Large intestine (tissue), 3 donors: ENCODE data around the gene SELENOT. TPM values are rescaled to one million over a fixed set of nuclear protein-coding genes. Genes with fewer than 3 reads are reported as not detected.
A peak's percentile ranks its signal among the peaks of the same experiment; 100 is the strongest.
"Not testable (repeated sequence)": the region's sequence is repeated elsewhere in the genome, so short reads cannot be mapped to it uniquely, and the experiment has no call there.

Experiments used
- DNase-seq, 2 donors: peaks; one replicate each; pipeline versions ENCODE4 v3.0.0 to v3.0.0-alpha.2; 2013
- H3K27ac ChIP-seq: one replicate; pipeline ENCODE4 v1.5.1; 2013; ENCODE audit warnings: low read length
- H3K27me3 ChIP-seq: 2 replicates; pipeline ENCODE4 v1.6.1; 2013; ENCODE audit warnings: low read length; ENCODE audit not compliant: control insufficient read depth, insufficient read depth
- H3K36me3 ChIP-seq: 2 replicates; pipeline ENCODE4 v1.6.1; 2013; ENCODE audit warnings: low read length; ENCODE audit not compliant: control insufficient read depth, insufficient read depth
- H3K4me1 ChIP-seq: one replicate; pipeline ENCODE4 v1.6.1; 2013; ENCODE audit warnings: low read length; ENCODE audit not compliant: control insufficient read depth, insufficient read depth
- H3K4me3 ChIP-seq: one replicate; pipeline ENCODE4 v1.5.1; 2013; ENCODE audit warnings: low read length
- H3K9me3 ChIP-seq: one replicate; pipeline ENCODE4 v1.6.1; 2013; ENCODE audit warnings: mild to moderate bottlenecking, low read depth, low read length, moderate library complexity; ENCODE audit not compliant: control insufficient read depth
- WGBS: methylation state at CpG from one replicate; pipeline ENCODE4 v1.1.5; 2013; ENCODE audit warnings: low lambda C conversion rate; ENCODE audit not compliant: insufficient coverage; 5-methylcytosine and 5-hydroxymethylcytosine counted together
- polyA plus RNA-seq: library from polyadenylated mRNA; unstranded; fragments of 120-200 nt; gene quantifications from one replicate; pipeline ENCODE4 v1.2.1, GENCODE V29; 2013

Gene SELENOT
- polyA plus RNA-seq, 1 donor: 79.3 TPM

GRCh38 chr3:150583028-150583427 is 20.1 kb upstream of the SELENOT start:
- peaks cover 35% of the 10 kb centered on the region for H3K36me3 ChIP-seq
- WGBS: 86% methylated on average over 1 of the region's 1 CpG
- DNase-seq: no peak

GRCh38 chr3:150588027-150588830 is 14.9 kb upstream of the SELENOT start:
- no CpG with 5 or more reads among the region's 9 CpGs for WGBS
- Histone ChIP-seq H3K9me3 (no peaks in the 10 kb centered on the region), H3K4me3 (no peak overlapping the region), H3K27me3 (no peaks in the 10 kb centered on the region), H3K4me1 (no peaks in the 10 kb centered on the region), H3K36me3 (peaks cover 13% of the 10 kb centered on the region), H3K27ac (no peak overlapping the region)
- DNase-seq: no peak

More at GRCh38 chr3:150583028-150583427, 20.1 kb upstream of the SELENOT start:
- Histone ChIP-seq H3K27me3 (no peaks in the 10 kb centered on the region), H3K4me3 (no peak overlapping the region), H3K9me3 (no peaks in the 10 kb centered on the region), H3K27ac (no peak overlapping the region), H3K4me1 (no peaks in the 10 kb centered on the region)

GRCh38 chr3:150589759-150590158 is 13.4 kb upstream of the SELENOT start:
- WGBS: 100% methylated on average over 1 of the region's 6 CpGs
- Histone ChIP-seq H3K27me3 (no peaks in the 10 kb centered on the region), H3K9me3 (no peaks in the 10 kb centered on the region), H3K4me1 (no peaks in the 10 kb centered on the region), H3K36me3 (peaks cover 10% of the 10 kb centered on the region), H3K27ac (no peak overlapping the region), H3K4me3 (no peak overlapping the region)
- DNase-seq: no peak

- Histone ChIP-seq H3K27me3 (no peaks in the 10 kb centered on the region), H3K4me1 (no peaks in the 10 kb centered on the region), H3K4me3 (no peak overlapping the region), H3K36me3 (no peaks in the 10 kb centered on the region), H3K9me3 (no peaks in the 10 kb centered on the region), H3K27ac (no peak overlapping the region)
- DNase-seq: no peak
- WGBS: 92% methylated on average over 2 of the region's 4 CpGs
These were observed 9.0 kb upstream of the SELENOT start for GRCh38 chr3:150594150-150594549.

- Histone ChIP-seq H3K36me3 (no peaks in the 10 kb centered on the region), H3K9me3 (no peaks in the 10 kb centered on the region), H3K27ac (no peak overlapping the region), H3K4me3 (no peak overlapping the region), H3K4me1 (no peaks in the 10 kb centered on the region), H3K27me3 (no peaks in the 10 kb centered on the region)
- WGBS: no CpG with 5 or more reads among the region's 4 CpGs
- DNase-seq: no peak
These were observed 5.5 kb upstream of the SELENOT start for GRCh38 chr3:150597646-150598045.

DNA sequence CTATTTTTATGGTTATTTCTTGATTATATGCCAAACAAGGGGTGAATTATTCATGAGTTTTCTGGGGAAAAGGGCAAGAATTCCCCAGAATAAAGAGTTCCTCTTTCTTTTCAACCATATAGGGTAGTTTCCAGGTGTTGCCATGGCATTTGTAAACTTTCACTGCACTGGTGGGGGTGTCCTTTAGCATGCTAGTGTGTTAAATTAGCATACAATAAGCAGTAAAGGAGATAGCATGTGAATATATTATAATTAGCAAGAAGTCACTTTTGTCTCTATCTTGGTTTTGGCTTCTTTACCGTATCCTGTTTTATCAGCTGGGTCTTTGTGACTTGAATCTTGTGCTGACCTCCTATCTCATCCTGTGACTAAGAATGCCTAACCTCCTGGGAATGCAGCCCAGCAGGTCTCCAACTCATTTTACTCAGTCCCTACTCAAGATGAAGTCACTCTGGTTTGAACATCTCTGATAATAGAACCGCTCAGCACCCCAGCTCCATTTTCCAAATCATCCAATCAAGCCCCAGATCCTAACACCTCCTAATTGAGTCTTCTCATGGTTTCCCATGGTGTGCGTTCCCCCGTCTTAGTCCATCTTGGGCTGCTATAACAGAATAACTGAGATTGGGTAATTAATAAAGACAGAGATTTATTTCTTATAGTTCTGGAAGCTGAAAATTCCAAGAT is 3.4 kb upstream of the SELENOT start:
- DNase-seq: no peak
- Histone ChIP-seq H3K4me1 (peaks cover 2% of the 10 kb centered on the region), H3K27me3 (no peaks in the 10 kb centered on the region), H3K4me3 (no peak overlapping the region), H3K36me3 (no peaks in the 10 kb centered on the region), H3K9me3 (no peaks in the 10 kb centered on the region), H3K27ac (no peak overlapping the region)
- WGBS: 0% methylated on average over 1 of the region's 4 CpGs

DNA sequence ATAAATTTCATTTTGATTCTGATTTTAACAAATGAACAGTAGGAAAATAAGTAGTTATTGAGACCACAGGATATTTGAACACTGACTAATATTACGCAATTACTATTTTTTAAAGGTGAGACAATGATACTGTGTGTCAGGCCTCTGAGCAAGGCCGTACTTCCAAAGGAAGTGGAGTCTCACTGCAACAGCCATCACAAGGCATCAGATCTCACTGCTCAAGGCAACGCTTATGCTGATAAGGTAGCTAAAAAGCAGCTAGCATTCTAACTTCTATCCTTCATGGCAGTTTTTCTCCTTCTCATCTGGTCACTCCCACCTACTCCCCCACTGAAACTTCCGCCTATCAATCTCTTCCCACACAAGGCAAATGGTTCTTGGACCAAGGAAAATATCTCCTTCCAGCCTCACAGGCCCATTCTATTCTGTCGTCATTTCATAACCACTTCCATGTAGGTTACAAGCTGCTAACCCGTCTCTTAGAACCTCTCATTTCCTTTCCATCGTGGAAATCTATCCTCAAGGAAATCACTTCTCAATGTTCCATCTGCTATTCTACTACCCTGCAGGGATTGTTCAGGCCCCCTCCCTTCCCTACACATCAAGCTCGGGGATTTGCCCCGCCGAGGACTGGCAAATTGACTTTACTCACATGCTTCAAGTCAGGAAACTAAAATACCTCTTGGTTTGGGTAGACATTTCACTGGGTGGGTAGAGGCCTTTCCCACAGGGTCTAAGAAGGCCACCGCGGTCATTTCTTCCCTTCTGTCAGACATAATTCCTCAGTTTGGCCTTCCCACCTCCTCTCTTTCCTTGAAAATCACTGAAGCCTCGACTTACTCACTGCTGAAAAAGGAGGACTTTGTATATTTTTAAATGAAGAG is 2.2 kb upstream of the SELENOT start:
- H3K4me3 ChIP-seq, DNase-seq: not testable (repeated sequence)

GRCh38 chr3:150602426-150603152 is 532 bp upstream of the SELENOT start:
- Histone ChIP-seq H3K4me3 (peak overlapping the region; percentile 88), H3K36me3 (no peaks in the 10 kb centered on the region), H3K27ac (peak overlapping the region; percentile 96), H3K27me3 (no peaks in the 10 kb centered on the region), H3K4me1 (peaks cover 4% of the 10 kb centered on the region), H3K9me3 (no peaks in the 10 kb centered on the region)
- no CpG with 5 or more reads among the region's 6 CpGs for WGBS
- DNase-seq: no peak

More for the DNA sequence above, 2.2 kb upstream of the SELENOT start:
- not testable (repeated sequence) for H3K9me3 ChIP-seq, H3K27ac ChIP-seq, H3K4me1 ChIP-seq, H3K27me3 ChIP-seq, H3K36me3 ChIP-seq
- WGBS: 100% methylated on average over 3 of the region's 13 CpGs

DNA sequence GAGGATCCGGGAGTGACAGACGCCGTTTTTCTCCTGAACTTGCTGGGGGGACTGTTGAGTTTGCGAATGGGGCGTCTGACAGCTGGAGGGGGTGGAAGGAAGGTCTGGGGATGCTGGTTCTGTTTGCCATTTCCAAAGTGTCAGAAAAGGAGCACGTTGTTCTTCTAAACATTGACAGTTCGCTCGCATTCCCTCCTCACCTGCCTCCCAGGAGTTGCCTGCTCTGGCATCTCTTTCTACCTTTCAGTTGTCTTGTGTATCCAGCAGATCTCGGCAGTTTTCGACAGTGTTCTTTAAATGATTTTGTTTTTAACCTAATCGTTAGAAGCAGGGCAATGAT is 829 bp downstream of the SELENOT start:
- H3K9me3 ChIP-seq: no peaks in the 10 kb centered on the region
- peak overlapping the region; percentile 88 for H3K4me3 ChIP-seq
- H3K27ac ChIP-seq: peak overlapping the region; percentile 96
- H3K36me3 ChIP-seq: no peaks in the 10 kb centered on the region
- WGBS: 0% methylated on average over 3 of the region's 11 CpGs
- no peak for DNase-seq
- H3K27me3 ChIP-seq: no peaks in the 10 kb centered on the region
- H3K4me1 ChIP-seq: peaks cover 4% of the 10 kb centered on the region
